Epithelial cell of esophagus (primary cell): ENCODE results near the gene TULP1.
A peak's percentile ranks its signal among the peaks of the same experiment; 100 is the strongest.

ENCODE experiments used
- DNase-seq: peaks from one replicate; pipeline ENCODE4 v3.0.0; 2010; ENCODE audit warnings: low read depth
- H3K4me3 ChIP-seq: 2 replicates; pipeline ENCODE4 v1.5.1; 2011; ENCODE audit warnings: mild to moderate bottlenecking, low read length, control low read depth
- TF ChIP-seq, protein P1 (sequence below): IDR thresholded peaks from 2 replicates; pipeline ENCODE4 v1.5.1; 2011; ENCODE audit warnings: low read depth, mild to moderate bottlenecking, low read length, control low read depth, inconsistent platforms; ENCODE audit not compliant: insufficient read depth; ENCODE audit errors: missing control alignments

Gene TULP1

DNA sequence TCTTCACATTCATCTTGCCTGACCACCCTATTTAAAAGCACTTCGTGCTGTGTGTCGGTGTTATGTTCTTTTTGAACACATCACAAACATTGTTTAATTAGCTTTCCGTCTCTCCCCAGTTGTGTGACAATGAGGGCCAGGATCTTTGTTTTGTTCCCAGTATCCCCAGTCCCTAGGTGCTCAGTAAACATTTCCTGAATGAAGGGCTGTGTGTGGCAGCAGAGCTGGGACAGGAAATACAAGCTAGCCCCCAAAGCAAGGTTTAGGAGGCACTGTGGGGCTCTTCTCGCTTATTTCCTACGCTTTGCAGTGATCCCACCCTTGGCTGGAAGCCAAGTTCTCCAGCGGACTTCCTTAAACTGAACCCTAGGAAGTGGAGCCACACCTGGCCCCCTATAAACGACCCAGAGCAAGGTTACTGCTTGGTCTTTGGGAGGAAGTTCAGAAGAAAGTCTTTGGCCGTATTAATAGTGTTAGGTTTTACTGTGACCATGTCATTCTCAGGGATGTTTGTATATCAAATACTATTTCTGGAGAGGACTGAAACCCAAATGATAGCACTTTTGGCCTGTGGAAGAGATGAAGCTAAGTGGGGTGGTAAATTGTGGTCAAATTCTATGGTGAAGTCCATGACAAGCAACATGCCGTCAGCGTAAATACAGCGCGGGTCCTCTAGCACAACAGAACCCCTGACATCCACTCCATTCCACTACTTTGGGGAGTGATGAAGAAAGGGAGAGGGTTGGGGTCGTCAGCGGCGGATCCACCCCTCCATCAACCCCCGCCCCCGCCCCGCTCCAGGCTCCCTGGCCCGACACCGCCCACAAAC, 61.1 kb downstream of the TULP1 start:
- DNase-seq = no peak
- no peak overlapping the region for H3K4me3 ChIP-seq
- TF ChIP-seq, protein P1, sequence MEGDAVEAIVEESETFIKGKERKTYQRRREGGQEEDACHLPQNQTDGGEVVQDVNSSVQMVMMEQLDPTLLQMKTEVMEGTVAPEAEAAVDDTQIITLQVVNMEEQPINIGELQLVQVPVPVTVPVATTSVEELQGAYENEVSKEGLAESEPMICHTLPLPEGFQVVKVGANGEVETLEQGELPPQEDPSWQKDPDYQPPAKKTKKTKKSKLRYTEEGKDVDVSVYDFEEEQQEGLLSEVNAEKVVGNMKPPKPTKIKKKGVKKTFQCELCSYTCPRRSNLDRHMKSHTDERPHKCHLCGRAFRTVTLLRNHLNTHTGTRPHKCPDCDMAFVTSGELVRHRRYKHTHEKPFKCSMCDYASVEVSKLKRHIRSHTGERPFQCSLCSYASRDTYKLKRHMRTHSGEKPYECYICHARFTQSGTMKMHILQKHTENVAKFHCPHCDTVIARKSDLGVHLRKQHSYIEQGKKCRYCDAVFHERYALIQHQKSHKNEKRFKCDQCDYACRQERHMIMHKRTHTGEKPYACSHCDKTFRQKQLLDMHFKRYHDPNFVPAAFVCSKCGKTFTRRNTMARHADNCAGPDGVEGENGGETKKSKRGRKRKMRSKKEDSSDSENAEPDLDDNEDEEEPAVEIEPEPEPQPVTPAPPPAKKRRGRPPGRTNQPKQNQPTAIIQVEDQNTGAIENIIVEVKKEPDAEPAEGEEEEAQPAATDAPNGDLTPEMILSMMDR = no peak

GRCh38 chr6:35449287-35449881, 63.3 kb downstream of the TULP1 start:
- DNase-seq = peak; percentile 70
- TF ChIP-seq, protein P1 = peak; percentile 66
- H3K4me3 ChIP-seq = no peak overlapping the region

GRCh38 chr6:35448191-35448590, 64.5 kb downstream of the TULP1 start:
- no peak for DNase-seq
- H3K4me3 ChIP-seq = no peak overlapping the region
- TF ChIP-seq, protein P1 = no peak
